Left colon (tissue), 2 donors: ENCODE data around the gene ERICH3. TPM values are rescaled to one million over a fixed set of nuclear protein-coding genes. Genes with fewer than 3 reads are reported as not detected.

Experiments used
- ATAC-seq: fragments of 200-7000 bp; cut with Tn5 transposase; one replicate; pipeline ENCODE4 v1.9.1; 2020; ENCODE audit warnings: mild to moderate bottlenecking, moderate library complexity
- DNase-seq, 2 donors: peaks; one replicate each; pipeline ENCODE4 v3.0.0-alpha.2; 2020
- intact Hi-C, 2 donors: fragments of 100-400 bp; cut with DNase I in 1 of 2; cut with micrococcal nuclease in 1 of 2; formaldehyde crosslinking; loops; one replicate each; pipeline versions ENCODE4 v1.11.2 to v1.14.0; 2022; cut with DNase I, micrococcal nuclease
- long read RNA-seq: library from polyadenylated mRNA; unstranded; transcript quantifications from one replicate; pipeline ENCODE4 v2.0.0, GENCODE V29; 2021
- total RNA-seq, 2 donors: library from RNA; stranded (reverse); fragmentation: NEBNext Ultra II Directional; extraction: Animal tissue kit (Norgen Biotek cat#: 25700); gene quantifications; one replicate each; pipeline ENCODE4 v1.2.1, GENCODE V29; 2021
- donor health status: DM: no; HTN: no; CAD: no.
- donor health status: DM: yes; HTN: yes; CAD: no.

ERICH3 gene, protein sequence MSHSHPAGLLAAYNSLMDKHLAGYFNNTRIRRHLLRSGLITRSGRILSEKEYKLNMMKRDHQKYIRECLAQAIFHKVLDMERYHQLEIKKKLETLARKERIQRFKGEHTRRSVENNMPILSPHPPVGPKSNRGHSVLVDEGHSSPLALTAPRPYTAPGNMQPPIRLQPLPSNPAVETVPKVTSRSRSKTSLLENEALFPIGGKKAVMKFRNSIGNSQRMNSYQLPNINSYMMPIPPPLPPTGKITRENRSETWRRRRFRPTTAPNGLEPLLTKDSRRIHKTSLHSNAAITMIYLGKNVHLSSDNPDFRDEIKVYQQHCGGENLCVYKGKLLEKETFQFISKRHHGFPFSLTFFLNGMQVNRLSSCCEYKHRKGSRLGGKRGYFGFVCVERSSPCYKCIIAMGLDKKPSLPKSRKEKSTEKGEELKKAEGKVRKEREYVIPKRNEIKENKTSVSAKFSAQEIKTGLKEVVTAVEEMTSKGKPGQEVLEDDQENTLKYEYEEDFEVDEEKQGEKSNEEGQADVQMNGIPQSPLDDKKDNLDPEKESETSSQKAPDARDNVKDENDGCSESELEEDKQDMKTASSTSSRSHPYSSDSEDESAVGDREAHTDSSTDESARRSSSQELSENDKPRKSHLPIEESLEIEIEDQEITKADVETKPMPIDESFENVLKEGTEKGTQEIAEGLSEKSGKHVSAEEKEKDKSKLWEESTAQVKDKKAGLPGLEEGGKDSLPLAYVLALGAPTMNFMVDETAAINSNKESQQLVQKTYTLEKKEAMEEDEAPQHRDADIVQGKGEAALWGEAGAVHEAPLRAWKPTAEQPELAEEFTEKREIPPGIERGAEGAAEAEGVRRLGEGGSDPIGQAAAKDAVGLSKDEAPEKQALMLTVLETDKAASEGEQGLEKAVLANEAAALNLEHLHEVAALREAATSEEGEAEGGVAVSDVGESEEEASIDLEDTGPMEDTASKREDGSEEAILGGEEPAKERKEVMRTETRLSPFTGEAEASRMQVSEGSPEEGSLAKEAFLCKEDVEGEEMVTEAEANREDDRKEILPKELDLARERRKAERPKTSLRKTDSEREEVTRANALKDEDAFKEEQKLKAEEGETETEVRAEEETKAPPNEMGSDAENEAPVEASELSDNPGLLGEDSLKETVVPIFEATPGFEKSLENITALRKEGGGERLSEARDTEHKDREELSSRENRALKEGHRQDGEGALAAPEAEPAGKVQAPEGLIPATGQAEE (N-terminal part only)
- total RNA-seq: under 1 TPM in 1 of 2 donors, not detected in 1; 0.11 TPM
- long read RNA-seq: 0 reads

DNA sequence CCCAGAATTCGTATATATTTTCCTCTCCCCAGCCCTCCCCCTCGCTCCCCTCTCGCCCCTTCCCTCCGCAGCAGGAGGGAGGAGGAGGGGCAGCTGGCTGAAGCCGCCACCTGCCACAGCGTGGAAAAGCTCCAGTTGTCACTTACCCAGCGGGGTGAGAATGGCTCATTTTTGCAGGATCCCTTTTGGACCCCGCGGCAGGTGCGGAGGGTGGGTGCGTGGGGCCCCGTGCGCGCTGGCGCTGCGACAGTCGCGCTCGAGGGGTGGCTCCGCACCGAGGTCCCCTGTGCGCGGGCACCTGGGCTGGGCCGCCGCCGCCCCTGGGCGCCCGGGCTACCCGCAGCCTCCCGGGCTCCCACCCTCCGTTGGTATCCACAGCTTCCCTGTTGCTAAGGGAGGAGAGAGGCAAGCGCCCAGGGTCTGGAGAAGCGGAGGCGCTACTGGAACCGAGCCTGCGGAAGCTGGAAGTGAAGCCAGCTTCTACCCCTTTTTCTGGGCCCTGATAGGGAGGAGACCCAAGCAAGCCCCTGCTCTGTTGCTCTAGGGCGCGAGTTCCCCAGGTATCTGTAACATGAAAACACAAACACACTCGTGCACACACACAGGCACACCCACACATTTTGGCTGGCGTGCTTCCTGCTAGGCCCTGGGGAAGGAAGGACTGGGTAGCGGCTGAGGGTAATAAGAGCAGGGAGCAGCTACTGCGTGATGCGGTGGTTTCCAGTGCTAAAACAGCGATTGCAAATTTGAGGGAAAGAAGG, at the start of gene ERICH3:
Gene ERICH3 (minus strand): TSS at position 442 of the 761 bp plus-strand sequence. CDS start 273 bp downstream, at position 169.
- DNase-seq (no peak), ATAC-seq (no peak)
- intact Hi-C loops: no loop called here

GRCh38 chr1:74717626-74718025, 44.0 kb upstream of the ERICH3 start:
- intact Hi-C loops: no loop called here
- ATAC-seq: no peak
- DNase-seq: no peak

DNA sequence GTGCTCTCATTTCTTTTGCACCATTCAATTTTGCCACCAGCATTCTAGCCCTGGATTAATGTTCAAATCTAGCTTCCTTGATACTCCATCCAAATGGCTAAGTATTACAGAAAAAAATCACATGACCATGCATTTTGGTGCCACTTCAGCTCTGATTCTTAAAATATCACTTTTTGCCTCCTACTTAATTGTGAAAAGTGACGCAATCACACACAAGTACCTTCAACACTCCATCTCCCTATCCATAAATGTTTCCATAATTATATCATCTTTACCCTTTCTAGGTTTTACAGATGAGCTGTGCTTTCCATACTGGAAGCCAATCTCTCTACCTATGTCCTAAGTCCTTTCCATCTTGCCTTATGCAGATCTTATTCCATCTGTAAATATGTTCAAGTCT, 43.2 kb upstream of the ERICH3 start:
- ATAC-seq: no peak
- DNase-seq: no peak
- intact Hi-C loops: no loop called here

DNA sequence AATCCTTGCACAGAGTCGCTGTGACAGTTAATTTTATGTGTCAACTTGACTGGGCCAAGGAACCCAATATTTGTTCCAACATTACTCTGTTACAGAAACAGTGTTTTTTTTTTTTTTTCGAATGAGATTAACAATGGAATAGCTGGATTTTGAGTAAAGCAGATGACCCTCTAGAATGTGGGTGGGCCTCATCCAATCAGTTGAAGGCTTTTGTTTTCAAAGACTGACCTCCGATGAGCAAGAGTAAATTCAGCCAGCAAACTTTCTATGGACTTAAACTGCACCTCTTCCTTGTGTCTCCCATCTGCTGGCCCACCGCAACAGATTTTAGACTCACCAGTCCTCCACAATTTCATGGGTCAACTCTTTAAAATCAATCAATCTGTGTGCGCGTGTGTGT, 42.2 kb upstream of the ERICH3 start:
- intact Hi-C loops: no loop called here
- ATAC-seq (no peak), DNase-seq (no peak)

- intact Hi-C loops: no loop called here
- DNase-seq: no peak
- ATAC-seq: no peak
These were observed 41.6 kb upstream of the ERICH3 start for GRCh38 chr1:74715236-74715502.

- ATAC-seq (no peak), DNase-seq (no peak)
- intact Hi-C loops: no loop called here
These were observed 41.0 kb upstream of the ERICH3 start for GRCh38 chr1:74714429-74715235.

- intact Hi-C loops: no loop called here
- no peak for ATAC-seq
These were observed 40.3 kb upstream of the ERICH3 start for GRCh38 chr1:74713849-74714248.

GRCh38 chr1:74712881-74713280, 39.3 kb upstream of the ERICH3 start:
- intact Hi-C loops: no loop called here
- ATAC-seq (no peak), DNase-seq (no peak)

More at GRCh38 chr1:74713849-74714248, 40.3 kb upstream of the ERICH3 start:
- no peak for DNase-seq

- DNase-seq: no peak
These were observed 30.0 kb upstream of the ERICH3 start for GRCh38 chr1:74703386-74704182.

GRCh38 chr1:74699331-74699730, 25.7 kb upstream of the ERICH3 start:
- ATAC-seq (no peak), DNase-seq (no peak)
- intact Hi-C loops: no loop called here

More at GRCh38 chr1:74703386-74704182, 30.0 kb upstream of the ERICH3 start:
- ATAC-seq: no peak
- intact Hi-C loops: no loop called here

DNA sequence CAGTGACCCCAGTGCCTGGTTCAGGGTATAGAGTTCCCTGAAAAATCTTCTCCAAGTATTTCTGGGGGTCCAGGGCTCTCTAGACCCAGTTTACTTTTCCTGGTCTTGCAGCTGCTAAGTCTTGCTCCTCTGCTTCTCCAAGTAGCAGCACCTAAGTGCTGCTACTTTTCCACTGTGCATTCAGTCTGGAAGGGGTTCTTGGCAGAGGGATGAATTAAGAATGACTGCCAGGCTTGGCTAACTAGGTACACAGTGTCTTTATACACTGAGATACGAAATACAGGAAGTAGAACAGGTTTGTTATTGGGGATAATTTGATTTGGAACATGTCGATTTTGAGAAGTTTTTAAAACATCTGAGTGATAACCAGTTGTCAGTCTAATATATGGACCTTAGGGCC, 24.2 kb upstream of the ERICH3 start:
- no peak for ATAC-seq
- no peak for DNase-seq
- intact Hi-C loops: no loop called here

GRCh38 chr1:74693473-74693872, 19.9 kb upstream of the ERICH3 start:
- ATAC-seq (no peak), DNase-seq (no peak)
- intact Hi-C loops: no loop called here

DNA sequence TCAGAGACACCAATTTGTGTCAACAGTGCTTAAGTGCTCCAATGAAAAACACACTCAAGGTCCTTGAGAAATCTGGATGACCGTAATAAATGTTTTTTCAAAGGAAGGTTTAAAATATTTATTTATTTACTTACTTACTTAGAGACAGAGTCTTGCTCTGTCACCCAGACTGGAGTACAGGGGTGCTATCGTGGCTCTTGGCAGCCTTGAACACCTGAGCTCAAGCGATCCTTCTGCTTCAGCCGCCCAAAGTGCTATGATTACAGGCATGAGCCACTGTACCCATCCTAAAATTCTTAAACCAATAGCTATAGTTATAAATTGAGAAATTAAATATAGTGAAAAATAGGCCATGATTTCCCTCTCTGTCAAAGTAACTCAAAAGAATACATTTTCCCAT, 17.3 kb upstream of the ERICH3 start:
- ATAC-seq: no peak
- intact Hi-C loops: no loop called here

GRCh38 chr1:74690364-74690696, 16.7 kb upstream of the ERICH3 start:
- intact Hi-C loops: no loop called here
- DNase-seq: no peak
- no peak for ATAC-seq

More for the DNA sequence above, 17.3 kb upstream of the ERICH3 start:
- DNase-seq: no peak

DNA sequence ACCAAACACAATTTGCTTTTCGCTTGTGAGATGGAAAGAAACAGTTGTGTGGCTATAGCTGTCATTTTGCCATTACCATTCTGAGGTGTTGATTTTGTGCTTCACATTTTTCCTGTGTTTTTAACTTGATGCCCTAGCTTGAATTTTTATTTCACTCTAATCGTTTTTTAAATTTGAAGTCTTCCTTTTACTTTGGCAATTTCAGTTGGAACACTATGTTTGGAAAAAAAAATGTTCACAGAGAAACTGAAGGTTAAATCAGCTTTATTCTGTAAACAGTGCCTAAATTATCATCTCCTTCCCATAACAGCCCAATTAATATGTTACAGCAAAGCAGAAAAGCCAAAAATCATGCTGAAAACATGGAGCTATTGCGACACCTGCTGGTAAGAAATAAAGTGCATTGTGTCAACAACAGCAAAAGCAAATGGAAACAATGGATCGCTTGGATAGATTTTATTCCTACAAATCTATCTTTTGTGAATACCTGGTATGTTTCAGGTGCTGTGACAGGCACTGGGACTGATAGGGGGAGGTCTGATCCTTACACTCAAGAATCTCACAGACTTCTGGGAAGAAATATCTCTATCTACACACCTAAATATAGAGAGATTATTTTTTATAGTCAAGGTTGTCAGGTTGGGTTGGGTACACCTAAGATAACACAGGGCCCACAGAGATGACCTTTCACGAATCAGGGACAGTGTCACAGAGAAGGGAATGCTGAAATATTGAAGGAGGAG, 16.2 kb upstream of the ERICH3 start:
- ATAC-seq (peak; percentile 43), DNase-seq (peak in 1 of 2 donors; percentile 13)
- intact Hi-C loops: no loop called here

DNA sequence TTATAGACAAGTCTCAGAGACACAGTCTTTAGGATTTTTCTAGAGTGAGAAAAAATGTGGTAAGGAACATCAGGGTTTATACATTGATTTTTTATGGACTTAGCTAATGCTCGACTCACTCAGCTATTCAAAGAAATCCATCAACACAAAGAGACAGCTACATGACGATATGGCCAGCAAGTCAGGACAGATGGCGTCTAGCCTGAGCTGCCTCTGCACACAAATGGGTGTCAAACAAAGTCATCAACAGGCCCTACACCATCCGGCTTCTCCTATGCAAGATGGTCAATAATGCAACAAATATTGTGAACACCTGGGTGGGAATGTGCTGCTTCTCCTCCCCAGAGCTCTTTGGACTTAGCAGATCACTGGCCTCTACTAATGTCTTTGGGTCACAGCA, 13.3 kb upstream of the ERICH3 start:
- ATAC-seq: no peak
- intact Hi-C loops: no loop called here
- no peak for DNase-seq

DNA sequence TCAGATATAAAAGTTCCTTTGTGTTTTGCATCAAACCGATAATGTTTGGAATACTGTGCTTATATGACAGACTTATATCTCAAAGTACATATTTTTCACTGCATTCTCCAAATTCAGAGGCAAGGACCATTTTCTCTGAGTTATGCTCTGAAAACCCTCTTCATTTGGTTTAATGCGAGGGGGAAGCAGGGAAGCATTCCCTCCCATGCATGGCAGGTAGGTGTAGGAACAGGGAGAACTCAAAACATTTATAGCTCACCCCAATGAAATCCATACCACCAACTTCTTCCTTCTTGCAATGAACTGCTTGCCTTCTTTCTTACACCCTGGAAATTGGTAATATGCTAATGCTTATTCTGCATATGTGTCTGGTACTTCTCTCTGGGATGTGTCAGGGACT, 10.7 kb upstream of the ERICH3 start:
- ATAC-seq (no peak), DNase-seq (no peak)
- intact Hi-C loops: no loop called here
